ENCODE measurements around the gene UBP1.
"Not testable (repeated sequence)": the region's sequence is repeated elsewhere in the genome, so short reads cannot be mapped to it uniquely, and the experiment has no call there.

UBP1 gene

GRCh38 chr3:33433843-33434242 lies 6.4 kb downstream of the UBP1 start:
- TF ChIP-seq CTCF (IDR thresholded peaks at IDR 0.05; ENCODE audit: low read length) (no peak), EZH2 (IDR thresholded peaks at IDR 0.05; ENCODE audit: borderline replicate concordance, low read length) (no peak)
- no peak overlapping the region for H3K9ac ChIP-seq (ENCODE audit: low read length)
- peaks cover 98% of the 10 kb centered on the region for H3K79me2 ChIP-seq (ENCODE audit: insufficient read depth, low read length)
- H2AFZ ChIP-seq (ENCODE audit: low read length) = no peak overlapping the region
- H3K9me2 ChIP-seq (ENCODE audit: low read depth, low read length) = no peaks in the 10 kb centered on the region
- no peaks in the 10 kb centered on the region for H3F3A ChIP-seq (ENCODE audit: insufficient read depth, low read length)
- no peaks in the 10 kb centered on the region for H3K36me3 ChIP-seq (ENCODE audit: insufficient read depth, low read length)
- H3K9me3 ChIP-seq (ENCODE audit: low read length) = no peaks in the 10 kb centered on the region
- no peaks in the 10 kb centered on the region for H3K27me3 ChIP-seq (ENCODE audit: insufficient read depth, low read length)
- H3K4me1 ChIP-seq (ENCODE audit: insufficient read depth, low read length, severe bottlenecking) = peaks cover 64% of the 10 kb centered on the region
- H4K20me1 ChIP-seq (ENCODE audit: insufficient read depth, low read length) = 0 out of 2 replicates have a peak, but pooled peaks cover 2% of the 10 kb centered on the region
- H3K27ac ChIP-seq (ENCODE audit: low read depth, low read length, poor library complexity, severe bottlenecking) = no peak overlapping the region
- no peak overlapping the region for H3K4me2 ChIP-seq (ENCODE audit: low read length)
- no peak overlapping the region for H3K4me3 ChIP-seq (ENCODE audit: low read depth, low read length, poor library complexity, severe bottlenecking)

GRCh38 chr3:33430571-33430970 lies 9.6 kb downstream of the UBP1 start:
- no peaks in the 10 kb centered on the region for H3F3A ChIP-seq (ENCODE audit: insufficient read depth, low read length)
- no peak overlapping the region for H3K9ac ChIP-seq (ENCODE audit: low read length)
- H3K9me2 ChIP-seq (ENCODE audit: low read depth, low read length) = no peaks in the 10 kb centered on the region
- 0 out of 2 replicates have a peak, but pooled peaks cover 2% of the 10 kb centered on the region for H4K20me1 ChIP-seq (ENCODE audit: insufficient read depth, low read length)
- no peak overlapping the region for H3K4me2 ChIP-seq (ENCODE audit: low read length)
- peaks cover 98% of the 10 kb centered on the region for H3K79me2 ChIP-seq (ENCODE audit: insufficient read depth, low read length)
- no peaks in the 10 kb centered on the region for H3K9me3 ChIP-seq (ENCODE audit: low read length)
- no peak overlapping the region for H2AFZ ChIP-seq (ENCODE audit: low read length)
- peaks cover under 1% of the 10 kb centered on the region; the same call in 1 of the 2 replicates for H3K36me3 ChIP-seq (ENCODE audit: insufficient read depth, low read length)
- TF ChIP-seq EZH2 (IDR thresholded peaks at IDR 0.05; ENCODE audit: borderline replicate concordance, low read length) (no peak), CTCF (IDR thresholded peaks at IDR 0.05; ENCODE audit: low read length) (no peak)
- H3K4me3 ChIP-seq (ENCODE audit: low read depth, low read length, poor library complexity, severe bottlenecking) = no peak overlapping the region
- peaks cover 36% of the 10 kb centered on the region for H3K4me1 ChIP-seq (ENCODE audit: insufficient read depth, low read length, severe bottlenecking)
- no peaks in the 10 kb centered on the region for H3K27me3 ChIP-seq (ENCODE audit: insufficient read depth, low read length)
- no peak overlapping the region for H3K27ac ChIP-seq (ENCODE audit: low read depth, low read length, poor library complexity, severe bottlenecking)

GRCh38 chr3:33430061-33430460 lies 10.1 kb downstream of the UBP1 start:
- H4K20me1 ChIP-seq (ENCODE audit: insufficient read depth, low read length) = 0 out of 2 replicates have a peak, but pooled peaks cover 2% of the 10 kb centered on the region
- H3K27ac ChIP-seq (ENCODE audit: low read depth, low read length, poor library complexity, severe bottlenecking) = no peak overlapping the region
- peaks cover 98% of the 10 kb centered on the region for H3K79me2 ChIP-seq (ENCODE audit: insufficient read depth, low read length)
- peaks cover 6% of the 10 kb centered on the region; the same call in 1 of the 2 replicates for H3K36me3 ChIP-seq (ENCODE audit: insufficient read depth, low read length)
- TF ChIP-seq EZH2 (IDR thresholded peaks at IDR 0.05; ENCODE audit: borderline replicate concordance, low read length) = no peak
- TF ChIP-seq CTCF (IDR thresholded peaks at IDR 0.05; ENCODE audit: low read length) = no peak
- H3K4me3 ChIP-seq (ENCODE audit: low read depth, low read length, poor library complexity, severe bottlenecking) = no peak overlapping the region
- H2AFZ ChIP-seq (ENCODE audit: low read length) = no peak overlapping the region
- no peak overlapping the region for H3K9ac ChIP-seq (ENCODE audit: low read length)
- no peaks in the 10 kb centered on the region for H3K9me3 ChIP-seq (ENCODE audit: low read length)
- H3K4me1 ChIP-seq (ENCODE audit: insufficient read depth, low read length, severe bottlenecking) = peaks cover 32% of the 10 kb centered on the region
- no peaks in the 10 kb centered on the region for H3K9me2 ChIP-seq (ENCODE audit: low read depth, low read length)
- no peak overlapping the region for H3K4me2 ChIP-seq (ENCODE audit: low read length)
- H3K27me3 ChIP-seq (ENCODE audit: insufficient read depth, low read length) = no peaks in the 10 kb centered on the region
- H3F3A ChIP-seq (ENCODE audit: insufficient read depth, low read length) = no peaks in the 10 kb centered on the region

- Histone ChIP-seq H3K79me2 (ENCODE audit: insufficient read depth, low read length) (peaks cover 93% of the 10 kb centered on the region), H3K36me3 (ENCODE audit: insufficient read depth, low read length) (peaks cover 13% of the 10 kb centered on the region), H3K4me1 (ENCODE audit: insufficient read depth, low read length, severe bottlenecking) (peaks cover 32% of the 10 kb centered on the region)
- H2AFZ ChIP-seq (ENCODE audit: low read length); H4K20me1 ChIP-seq (ENCODE audit: insufficient read depth, low read length); H3F3A ChIP-seq (ENCODE audit: insufficient read depth, low read length); H3K9ac ChIP-seq (ENCODE audit: low read length); H3K9me3 ChIP-seq (ENCODE audit: low read length); H3K27ac ChIP-seq (ENCODE audit: low read depth, low read length, poor library complexity, severe bottlenecking); H3K4me3 ChIP-seq (ENCODE audit: low read depth, low read length, poor library complexity, severe bottlenecking); H3K9me2 ChIP-seq (ENCODE audit: low read depth, low read length); H3K4me2 ChIP-seq (ENCODE audit: low read length); H3K27me3 ChIP-seq (ENCODE audit: insufficient read depth, low read length): not testable (repeated sequence)
Observed at GRCh38 chr3:33429306-33429705, 10.9 kb downstream of the UBP1 start.
